K562 (cell line): ENCODE results near the gene QRICH1. TPM values are rescaled to one million over a fixed set of nuclear protein-coding genes. Genes with fewer than 3 reads are reported as not detected.

Experiments
- ATAC-seq: fragments of 200-7000 bp; cut with Tn5 transposase; 3 replicates; pipeline ENCODE4 v1.9.1; 2020; ENCODE audit warnings: moderate library complexity
- BruUV-seq: library from RNA; stranded (reverse); fragments of 400-500 nt; replicated peaks from 2 replicates; lab custom pipeline; 2021; lab: Mats Ljungman, UMichigan
- CTCF ChIA-PET: fragments of 300-600 bp; formaldehyde crosslinking; extraction: SDS; loops from one replicate; lab custom pipeline; 2021; ENCODE audit warnings: low intra/inter-chr PET ratio; lab: Yijun Ruan, JAX
- POLR2A ChIA-PET: fragments of 300-600, 350-650 bp; sonication (Branson Sonifier 250); formaldehyde crosslinking; extraction: SDS; loops from one replicate; lab custom pipeline; 2021; ENCODE audit warnings: antibody characterized with exemption, inconsistent platforms; lab: Yijun Ruan, JAX
- DNase-seq, 4 experiments: peaks; one replicate each; pipeline versions ENCODE4 v3.0.0 to v3.0.0-alpha.2; 2011 to 2018; ENCODE audit warnings: low spot score in 3 of 4, mixed read lengths in 3 of 4; ENCODE audit errors: extremely low read depth in 1 of 4
- FAIRE-seq: peaks from 2 replicates; lab custom pipeline; 2011; peaks lifted over from hg19 to GRCh38; lab: Jason Lieb, UNC
- H2AFZ ChIP-seq: 2 replicates; pipeline ENCODE4 v1.6.0; 2011; ENCODE audit warnings: low read depth, low read length, control low read depth, inconsistent platforms
- H3K27ac ChIP-seq: fragments of 200-600 bp; 3 replicates; pipeline ENCODE4 v1.8.0; 2011; ENCODE audit warnings: low read depth, mild to moderate bottlenecking, control low read depth, inconsistent platforms, low read length, moderate library complexity, mixed read lengths; ENCODE audit errors: extremely low read depth
- H3K27me3 ChIP-seq, 2 experiments: fragments of 300-600 bp in 1 of 2; 2 replicates in 1 of 2; 3 replicates in 1 of 2; pipeline versions ENCODE4 v1.6.0 to v1.8.0; 2011; ENCODE audit warnings: inconsistent platforms in 2 of 2, low read length in 2 of 2, mild to moderate bottlenecking in 1 of 2, mixed read lengths in 1 of 2, moderate library complexity in 1 of 2; ENCODE audit not compliant: control insufficient read depth in 2 of 2, insufficient read depth in 2 of 2
- H3K36me3 ChIP-seq: fragments of 300-600 bp; 3 replicates; pipeline ENCODE4 v1.8.0; 2011; ENCODE audit warnings: mild to moderate bottlenecking, low read length, inconsistent platforms; ENCODE audit not compliant: control insufficient read depth, insufficient read depth
- H3K4me1 ChIP-seq, 2 experiments: fragments of 200-600 bp in 1 of 2; replicated peaks in 1 of 2; 2 replicates in 1 of 2; 3 replicates in 1 of 2; pipeline versions ENCODE4 v1.5.1 to v1.8.0; 2011; ENCODE audit warnings: inconsistent platforms in 2 of 2, low read length in 2 of 2, mild to moderate bottlenecking in 1 of 2, mixed read lengths in 1 of 2, moderate library complexity in 1 of 2; ENCODE audit not compliant: control insufficient read depth in 2 of 2, insufficient read depth in 2 of 2
- H3K4me2 ChIP-seq: 2 replicates; pipeline ENCODE4 v1.6.1; 2011; ENCODE audit warnings: low read length, control low read depth, inconsistent platforms, mixed read lengths; ENCODE audit not compliant: insufficient read depth
- H3K4me3 ChIP-seq: fragments of 200-600 bp; sonication (generic), shearing (Covaris generic); 2 replicates; pipeline ENCODE4 v1.5.1; 2016; ENCODE audit warnings: control low read depth, inconsistent platforms
- H3K79me2 ChIP-seq: fragments of 200-600 bp; 3 replicates; pipeline ENCODE4 v1.8.0; 2011; ENCODE audit warnings: low read length, inconsistent platforms; ENCODE audit not compliant: control insufficient read depth, insufficient read depth
- H3K9ac ChIP-seq, 2 experiments: 2 replicates each; pipeline versions ENCODE4 v1.6.0 to v1.6.1; 2011; ENCODE audit warnings: low read depth in 2 of 2, low read length in 2 of 2, control low read depth in 1 of 2, inconsistent platforms in 1 of 2, mild to moderate bottlenecking in 1 of 2, mixed read lengths in 1 of 2; ENCODE audit not compliant: insufficient read depth in 1 of 2
- H3K9me1 ChIP-seq: one replicate; pipeline ENCODE4 v1.6.0; 2011; ENCODE audit warnings: inconsistent platforms, mild to moderate bottlenecking, low read length, moderate library complexity; ENCODE audit not compliant: control insufficient read depth, insufficient read depth
- H3K9me3 ChIP-seq: replicated peaks from 2 replicates; pipeline ENCODE4 v1.5.1; 2011; ENCODE audit warnings: low read depth, low read length, inconsistent platforms; ENCODE audit not compliant: control insufficient read depth, insufficient read depth
- H4K20me1 ChIP-seq: replicated peaks from 2 replicates; pipeline ENCODE4 v1.6.1; 2011; ENCODE audit warnings: low read length, inconsistent platforms, mixed read lengths; ENCODE audit not compliant: control insufficient read depth, insufficient read depth
- ATF1 ChIP-seq, 2 experiments: fragments of 450-650 bp in 1 of 2; IDR thresholded peaks; 2 replicates each; pipeline ENCODE4 v1.6.1; 2016; ENCODE audit warnings: missing compliant biosample characterization in 1 of 2, missing genetic modification characterization in 1 of 2
- BRD4 ChIP-seq: fragments of 200-600 bp; sonication (generic); IDR thresholded peaks from 2 replicates; pipeline ENCODE4 v1.6.1; 2017; ENCODE audit warnings: inconsistent platforms
- ELF1 ChIP-seq: fragments of 200-800 bp; sonication (Bioruptor generic); IDR thresholded peaks from 2 replicates; pipeline ENCODE4 v1.6.1; 2016; ENCODE audit warnings: missing genetic modification characterization, missing compliant biosample characterization
- KLF13 ChIP-seq: fragments of 450-650 bp; IDR thresholded peaks from 2 replicates; pipeline ENCODE4 v1.6.1; 2016; ENCODE audit warnings: missing genetic modification characterization, low read depth, mild to moderate bottlenecking, missing compliant biosample characterization, moderate library complexity, borderline replicate concordance
- MYBL2 ChIP-seq, 2 experiments: fragments of 450-650 bp in 1 of 2; sonication (generic) in 1 of 2; formaldehyde crosslinking in 1 of 2; IDR thresholded peaks; 2 replicates each; pipeline versions ENCODE4 v1.6.1 to v1.8.1; 2017 to 2022; ENCODE audit warnings: borderline replicate concordance in 1 of 2, inconsistent platforms in 1 of 2, low read depth in 1 of 2, mild to moderate bottlenecking in 1 of 2, missing genetic modification reagents in 1 of 2, moderate library complexity in 1 of 2
- SAP30 ChIP-seq: fragments of 200-600 bp; sonication (generic); IDR thresholded peaks from 2 replicates; pipeline ENCODE4 v1.6.1; 2012; ENCODE audit warnings: borderline replicate concordance, low read depth, mild to moderate bottlenecking, moderate library complexity, low read length, control low read depth, inconsistent platforms; ENCODE audit not compliant: insufficient read depth, poor library complexity, severe bottlenecking
- TGIF2 ChIP-seq: sonication (generic); formaldehyde crosslinking; IDR thresholded peaks from 2 replicates; pipeline ENCODE4 v1.8.1; 2022; ENCODE audit warnings: mild to moderate bottlenecking, missing genetic modification reagents, moderate library complexity
- XRCC5 ChIP-seq: fragments of 200-400 bp; formaldehyde crosslinking; IDR thresholded peaks from 2 replicates; pipeline ENCODE4 v1.6.1; 2017; ENCODE audit warnings: low read depth, mild to moderate bottlenecking, low read length
- YY1 ChIP-seq, 3 experiments: IDR thresholded peaks; 2 replicates each; pipeline ENCODE4 v1.6.1; 2011; ENCODE audit warnings: low read length in 2 of 3, mild to moderate bottlenecking in 2 of 3, moderate library complexity in 2 of 3, borderline replicate concordance in 1 of 3, control low read depth in 1 of 3, low read depth in 1 of 3; ENCODE audit not compliant: insufficient read depth in 3 of 3, insufficient replicate concordance in 2 of 3, control insufficient read depth in 1 of 3, insufficient read length in 1 of 3; ENCODE audit errors: extremely low read depth in 1 of 3
- ZNF282 ChIP-seq: sonication (generic); formaldehyde crosslinking; IDR thresholded peaks from 2 replicates; pipeline ENCODE4 v1.8.1; 2023; ENCODE audit warnings: missing genetic modification reagents
- ZNF384 ChIP-seq: IDR thresholded peaks from 2 replicates; pipeline ENCODE4 v1.6.1; 2012; ENCODE audit warnings: low read depth, low read length, improper control_type of control experiment
- ZNF707 ChIP-seq: fragments of 250-450 bp; sonication (Bioruptor Pico); conservative IDR thresholded peaks from 2 replicates; pipeline ENCODE4 v1.8.0; 2022; ENCODE audit warnings: inconsistent platforms, mild to moderate bottlenecking, moderate library complexity
- WGBS: fragments of 100-300 bp; shearing (Covaris generic); methylation state at CpG from one replicate; pipeline ENCODE4 v1.1.6; 2016; ENCODE audit warnings: low coverage, mixed read lengths; ENCODE audit not compliant: insufficient coverage; ENCODE audit errors: missing lambda C conversion rate; 5-methylcytosine and 5-hydroxymethylcytosine counted together
- in situ Hi-C: fragments of 300-500 bp; cut with MboI; formaldehyde crosslinking; loops from 4 replicates; pipeline ENCODE4 v1.15.0; 2018; ENCODE audit warnings: inconsistent platforms, mixed read lengths
- intact Hi-C: fragments of 100-400 bp; cut with micrococcal nuclease; formaldehyde crosslinking; loops from 2 replicates; pipeline ENCODE4 v1.14.2; 2022
- polyA plus RNA-seq, 8 experiments: library from polyadenylated mRNA; depleted of rRNA in 4 of 8; stranded (reverse) in 5 of 8; unstranded in 3 of 8; fragments of >200 nt; fragmentation: Nextera tagmentation in 2 of 8; fragmentation: Illumina TruSeq in 1 of 8; extraction: Ambion mirVana in 2 of 8; extraction: Trizol in 1 of 8; gene quantifications; 2 replicates each; pipeline versions ENCODE4 v1.2.1 to v1.2.3, GENCODE V29; 2011 to 2014; ENCODE audit warnings: inconsistent platforms in 1 of 8, missing spikeins in 1 of 8
- total RNA-seq, 7 experiments: library from RNA; depleted of rRNA in 6 of 7; stranded (reverse); fragments of >200 nt in 6 of 7; fragmentation: Illumina TruSeq in 2 of 7; extraction: Trizol in 2 of 7; gene quantifications; 2 replicates each; pipeline versions ENCODE4 v1.2.1 to v1.2.3, GENCODE V29; 2011 to 2021; ENCODE audit warnings: low replicate concordance in 1 of 7
- TF ChIP-seq, protein P1 (sequence below), 2 experiments: IDR thresholded peaks; 2 replicates each; pipeline ENCODE4 v1.6.1; 2012; ENCODE audit warnings: improper control_type of control experiment in 2 of 2, low read depth in 2 of 2, low read length in 2 of 2, borderline replicate concordance in 1 of 2
- TF ChIP-seq, protein P2 (sequence below), 2 experiments: fragments of 450-650 bp; conservative IDR thresholded peaks; 2 replicates each; pipeline ENCODE4 v1.6.1; 2017; ENCODE audit warnings: mild to moderate bottlenecking in 2 of 2, moderate library complexity in 2 of 2
- TF ChIP-seq, protein P3 (sequence below): fragments of 250-450 bp; sonication (Bioruptor Pico); IDR thresholded peaks from 2 replicates; pipeline ENCODE4 v1.9.0; 2021; ENCODE audit warnings: mild to moderate bottlenecking

Gene QRICH1
- total and polyA plus RNA-seq, 9 of the 15 experiments (the other 6 are each of a cell fraction or from before 2014, with no cell fraction given) = 20.1 to 99.2 (median 56.7) TPM

DNA sequence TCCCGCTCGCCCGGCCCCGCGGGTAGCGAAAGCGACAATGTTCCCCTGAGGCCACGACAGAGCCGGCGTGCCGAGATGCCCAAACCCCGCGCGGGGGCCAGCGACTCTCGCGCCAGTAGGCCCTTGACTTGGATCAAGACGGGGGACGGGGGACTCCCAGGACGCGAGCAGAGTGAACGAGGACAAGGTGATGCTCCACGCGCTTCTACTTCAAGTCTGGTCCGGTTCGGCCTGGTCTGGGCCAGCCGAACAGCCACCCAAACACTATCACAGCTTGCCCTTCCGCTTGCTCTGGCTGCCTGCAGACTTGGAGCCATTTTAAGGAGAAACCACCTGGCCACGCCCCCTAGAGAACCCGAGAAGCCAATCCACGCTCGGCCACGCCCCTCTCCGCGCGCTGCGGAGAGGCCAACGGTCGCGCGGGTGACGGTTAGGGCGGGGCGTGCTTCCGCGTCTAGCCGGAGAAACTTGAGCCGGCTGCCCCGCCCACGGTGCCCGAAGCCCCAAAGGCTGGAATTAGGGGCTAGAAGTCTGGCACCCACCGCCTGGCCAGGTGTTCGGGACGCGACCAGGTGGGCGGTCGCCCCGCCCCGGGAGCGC, 72.6 kb downstream of the QRICH1 start:
- intact Hi-C loops = loop anchor here (10.0 kb wide), 1 partner anchor 143 kb away; the partner anchor contains the start of gene CCDC71
- under 1% methylated on average over 38 of the region's 60 CpGs for WGBS
- H3K4me3 ChIP-seq = peak overlapping the region; percentile 74
- DNase-seq (peak in 2 of 4 experiments; percentile 89 to 98), FAIRE-seq (peak; percentile 94), ATAC-seq (peak; percentile 62)
- H2AFZ ChIP-seq = peak overlapping the region; percentile 72
- peaks cover 82% of the 10 kb centered on the region for H3K79me2 ChIP-seq
- H3K27me3 ChIP-seq = no peaks in the 10 kb centered on the region
- H4K20me1 ChIP-seq = peaks cover 19% of the 10 kb centered on the region
- H3K36me3 ChIP-seq = peaks cover 42% of the 10 kb centered on the region; the same call in 2 of the 3 replicates
- ChIA-PET POLR2A (interaction anchor here (0.7 to 8.4 kb wide), 10 partner anchors 8 to 281 kb away, joined by 3 to 104 read pairs (median 6); partner anchors contain the start of genes ARIH2, QRICH1 and WDR6), CTCF (no interaction called here)
- in situ Hi-C loops = no loop called here
- H3K4me1 ChIP-seq = peaks cover 10 to 68% of the 10 kb centered on the region in 2 experiments; a peak in 4 of 5 replicates
- no TSS peak for BruUV-seq
- peak overlapping the region; percentile 92 for H3K4me2 ChIP-seq
- no peaks in the 10 kb centered on the region for H3K9me3 ChIP-seq
- H3K9ac ChIP-seq = peak overlapping the region; percentile 98 to 99
- H3K27ac ChIP-seq = peak overlapping the region; percentile 99
- peaks cover 9% of the 10 kb centered on the region for H3K9me1 ChIP-seq
- TF ChIP-seq ATF1 (CRISPR knock-in tag; IDR thresholded peaks at IDR 0.05) (peak; percentile 70), ATF1 (tag; IDR thresholded peaks at IDR 0.05) (no peak), YY1 (IDR thresholded peaks at IDR 0.05; ENCODE audit: borderline replicate concordance in 1 of 3, control insufficient read depth in 1 of 3, extremely low read depth in 1 of 3, insufficient read depth in 3 of 3, insufficient read length in 1 of 3, insufficient replicate concordance in 2 of 3, low read depth in 1 of 3, low read length in 2 of 3) (peak; percentile 31 to 94 (median 85)), KLF13 (tag) (peak; percentile 45; the same call in 1 of the 2 replicates), ZNF282 (no peak), MYBL2 (IDR thresholded peaks at IDR 0.05; ENCODE audit: low read depth) (peak; percentile 70), MYBL2 (CRISPR knock-in tag; IDR thresholded peaks at IDR 0.05; ENCODE audit: borderline replicate concordance) (no peak), ELF1 (peak; percentile 88), SAP30 (peak; percentile 54), BRD4 (no peak), ZNF384 (peak; percentile 10; the same call in 1 of the 2 replicates), XRCC5 (no peak), TGIF2 (CRISPR knock-in tag) (0 out of 2 replicates have a peak, but pooled peaks have one; percentile 7), ZNF707 (CRISPR knock-in tag) (no peak)
- TF ChIP-seq, protein P1, sequence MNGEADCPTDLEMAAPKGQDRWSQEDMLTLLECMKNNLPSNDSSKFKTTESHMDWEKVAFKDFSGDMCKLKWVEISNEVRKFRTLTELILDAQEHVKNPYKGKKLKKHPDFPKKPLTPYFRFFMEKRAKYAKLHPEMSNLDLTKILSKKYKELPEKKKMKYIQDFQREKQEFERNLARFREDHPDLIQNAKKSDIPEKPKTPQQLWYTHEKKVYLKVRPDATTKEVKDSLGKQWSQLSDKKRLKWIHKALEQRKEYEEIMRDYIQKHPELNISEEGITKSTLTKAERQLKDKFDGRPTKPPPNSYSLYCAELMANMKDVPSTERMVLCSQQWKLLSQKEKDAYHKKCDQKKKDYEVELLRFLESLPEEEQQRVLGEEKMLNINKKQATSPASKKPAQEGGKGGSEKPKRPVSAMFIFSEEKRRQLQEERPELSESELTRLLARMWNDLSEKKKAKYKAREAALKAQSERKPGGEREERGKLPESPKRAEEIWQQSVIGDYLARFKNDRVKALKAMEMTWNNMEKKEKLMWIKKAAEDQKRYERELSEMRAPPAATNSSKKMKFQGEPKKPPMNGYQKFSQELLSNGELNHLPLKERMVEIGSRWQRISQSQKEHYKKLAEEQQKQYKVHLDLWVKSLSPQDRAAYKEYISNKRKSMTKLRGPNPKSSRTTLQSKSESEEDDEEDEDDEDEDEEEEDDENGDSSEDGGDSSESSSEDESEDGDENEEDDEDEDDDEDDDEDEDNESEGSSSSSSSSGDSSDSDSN (IDR thresholded peaks at IDR 0.05; ENCODE audit: borderline replicate concordance in 1 of 2, low read depth in 2 of 2, low read length in 2 of 2) = peak in 1 of 2 experiments; percentile 67; a peak in 2 of 4 replicates
- TF ChIP-seq, protein P2, sequence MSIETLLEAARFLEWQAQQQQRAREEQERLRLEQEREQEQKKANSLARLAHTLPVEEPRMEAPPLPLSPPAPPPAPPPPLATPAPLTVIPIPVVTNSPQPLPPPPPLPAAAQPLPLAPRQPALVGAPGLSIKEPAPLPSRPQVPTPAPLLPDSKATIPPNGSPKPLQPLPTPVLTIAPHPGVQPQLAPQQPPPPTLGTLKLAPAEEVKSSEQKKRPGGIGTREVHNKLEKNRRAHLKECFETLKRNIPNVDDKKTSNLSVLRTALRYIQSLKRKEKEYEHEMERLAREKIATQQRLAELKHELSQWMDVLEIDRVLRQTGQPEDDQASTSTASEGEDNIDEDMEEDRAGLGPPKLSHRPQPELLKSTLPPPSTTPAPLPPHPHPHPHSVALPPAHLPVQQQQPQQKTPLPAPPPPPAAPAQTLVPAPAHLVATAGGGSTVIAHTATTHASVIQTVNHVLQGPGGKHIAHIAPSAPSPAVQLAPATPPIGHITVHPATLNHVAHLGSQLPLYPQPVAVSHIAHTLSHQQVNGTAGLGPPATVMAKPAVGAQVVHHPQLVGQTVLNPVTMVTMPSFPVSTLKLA (conservative IDR thresholded peaks at IDR 0.05) = peak; percentile 67 to 74
- TF ChIP-seq, protein P3, sequence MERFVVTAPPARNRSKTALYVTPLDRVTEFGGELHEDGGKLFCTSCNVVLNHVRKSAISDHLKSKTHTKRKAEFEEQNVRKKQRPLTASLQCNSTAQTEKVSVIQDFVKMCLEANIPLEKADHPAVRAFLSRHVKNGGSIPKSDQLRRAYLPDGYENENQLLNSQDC = 0 out of 2 replicates have a peak, but pooled peaks have one; percentile 32
